HepG2 (cell line): ENCODE results near the gene HMCN2. TPM values are rescaled to one million over a fixed set of nuclear protein-coding genes. Genes with fewer than 3 reads are reported as not detected.

Experiments used
- ADNP ChIP-seq: sonication (generic); formaldehyde crosslinking; IDR thresholded peaks from 2 replicates; pipeline ENCODE4 v1.4.0; 2020; ENCODE audit warnings: missing genetic modification reagents
- AKAP8 ChIP-seq: sonication (generic); formaldehyde crosslinking; IDR thresholded peaks from 2 replicates; pipeline ENCODE4 v1.5.1; 2020; ENCODE audit warnings: mild to moderate bottlenecking, missing genetic modification reagents
- AKNA ChIP-seq: sonication (generic); formaldehyde crosslinking; IDR thresholded peaks from 2 replicates; pipeline ENCODE4 v1.4.0; 2020; ENCODE audit warnings: missing genetic modification reagents, borderline replicate concordance
- ATF7-NPFF ChIP-seq: sonication (generic); formaldehyde crosslinking; IDR thresholded peaks from 2 replicates; pipeline ENCODE4 v1.8.1; 2023; ENCODE audit warnings: mild to moderate bottlenecking, low read depth, missing genetic modification reagents, moderate library complexity
- ELF3 ChIP-seq: IDR thresholded peaks from 2 replicates; pipeline ENCODE4 v1.6.1; 2016; ENCODE audit warnings: missing genetic modification reagents, missing compliant biosample characterization
- HDAC1 ChIP-seq: sonication (generic); formaldehyde crosslinking; IDR thresholded peaks from 2 replicates; pipeline ENCODE4 v1.5.1; 2020; ENCODE audit warnings: mild to moderate bottlenecking, missing genetic modification reagents
- MYNN ChIP-seq: sonication (generic); formaldehyde crosslinking; IDR thresholded peaks from 2 replicates; pipeline ENCODE4 v1.4.0; 2020; ENCODE audit warnings: mild to moderate bottlenecking, low read depth, missing genetic modification reagents
- NFE2 ChIP-seq: sonication (generic); formaldehyde crosslinking; IDR thresholded peaks from 2 replicates; pipeline ENCODE4 v1.4.0; 2020; ENCODE audit warnings: missing genetic modification reagents
- RARA ChIP-seq: IDR thresholded peaks from 2 replicates; pipeline ENCODE4 v1.6.1; 2016; ENCODE audit warnings: missing genetic modification reagents, missing compliant biosample characterization
- RARG ChIP-seq: sonication (generic); formaldehyde crosslinking; IDR thresholded peaks from 2 replicates; pipeline ENCODE4 v1.4.0; 2020; ENCODE audit warnings: low read depth, mild to moderate bottlenecking, missing genetic modification reagents
- TAF1 ChIP-seq: sonication (generic); formaldehyde crosslinking; IDR thresholded peaks from 2 replicates; pipeline ENCODE4 v1.4.0; 2020; ENCODE audit warnings: missing genetic modification reagents
- TEAD3 ChIP-seq: optimal IDR thresholded peaks from 2 replicates; pipeline ENCODE3; 2016; ENCODE audit warnings: borderline replicate concordance
- U2AF2 ChIP-seq: fragments of 200-400 bp; formaldehyde crosslinking; IDR thresholded peaks from 2 replicates; pipeline ENCODE4 v1.6.1; 2017; ENCODE audit warnings: low read depth, mild to moderate bottlenecking, low read length
- ZFP62 ChIP-seq: sonication (generic); formaldehyde crosslinking; IDR thresholded peaks from 2 replicates; pipeline ENCODE4 v1.4.0; 2020; ENCODE audit warnings: missing genetic modification reagents
- ZNF292 ChIP-seq: sonication (generic); formaldehyde crosslinking; IDR thresholded peaks from 2 replicates; pipeline ENCODE4 v1.8.1; 2022; ENCODE audit warnings: mild to moderate bottlenecking, low read depth, missing genetic modification reagents, borderline replicate concordance
- ZSCAN30 ChIP-seq: sonication (generic); formaldehyde crosslinking; IDR thresholded peaks from 2 replicates; pipeline ENCODE4 v1.5.0; 2020; ENCODE audit warnings: mild to moderate bottlenecking, missing genetic modification reagents
- polyA plus RNA-seq, 8 experiments: library from polyadenylated mRNA; depleted of rRNA in 3 of 8; stranded (reverse) in 7 of 8; unstranded in 1 of 8; fragments of >200 nt; fragmentation: Illumina TruSeq in 4 of 8; extraction: Trizol in 4 of 8; gene quantifications; 2 replicates each; pipeline versions ENCODE4 v1.2.1 to v1.2.3, GENCODE V29; 2011 to 2016; ENCODE audit warnings: low read depth in 4 of 8, missing spikeins in 1 of 8, mixed read lengths in 1 of 8; ENCODE audit not compliant: insufficient read depth in 1 of 8
- total RNA-seq, 5 experiments: library from RNA; depleted of rRNA; stranded (reverse); fragments of >200 nt; fragmentation: Illumina TruSeq; extraction: Trizol; gene quantifications; 2 replicates each; pipeline ENCODE4 v1.2.3, GENCODE V29; 2016; ENCODE audit warnings: low read depth in 1 of 5
- TF ChIP-seq, protein P1 (sequence below): fragments of 450-650 bp; IDR thresholded peaks from 2 replicates; pipeline ENCODE4 v1.6.1; 2017; ENCODE audit warnings: mild to moderate bottlenecking

Gene HMCN2
- total and polyA plus RNA-seq, 2 of the 13 experiments (the other 11 are each of a cell fraction or from before 2014, with no cell fraction given), result 0.09 TPM; not detected in 1

DNA sequence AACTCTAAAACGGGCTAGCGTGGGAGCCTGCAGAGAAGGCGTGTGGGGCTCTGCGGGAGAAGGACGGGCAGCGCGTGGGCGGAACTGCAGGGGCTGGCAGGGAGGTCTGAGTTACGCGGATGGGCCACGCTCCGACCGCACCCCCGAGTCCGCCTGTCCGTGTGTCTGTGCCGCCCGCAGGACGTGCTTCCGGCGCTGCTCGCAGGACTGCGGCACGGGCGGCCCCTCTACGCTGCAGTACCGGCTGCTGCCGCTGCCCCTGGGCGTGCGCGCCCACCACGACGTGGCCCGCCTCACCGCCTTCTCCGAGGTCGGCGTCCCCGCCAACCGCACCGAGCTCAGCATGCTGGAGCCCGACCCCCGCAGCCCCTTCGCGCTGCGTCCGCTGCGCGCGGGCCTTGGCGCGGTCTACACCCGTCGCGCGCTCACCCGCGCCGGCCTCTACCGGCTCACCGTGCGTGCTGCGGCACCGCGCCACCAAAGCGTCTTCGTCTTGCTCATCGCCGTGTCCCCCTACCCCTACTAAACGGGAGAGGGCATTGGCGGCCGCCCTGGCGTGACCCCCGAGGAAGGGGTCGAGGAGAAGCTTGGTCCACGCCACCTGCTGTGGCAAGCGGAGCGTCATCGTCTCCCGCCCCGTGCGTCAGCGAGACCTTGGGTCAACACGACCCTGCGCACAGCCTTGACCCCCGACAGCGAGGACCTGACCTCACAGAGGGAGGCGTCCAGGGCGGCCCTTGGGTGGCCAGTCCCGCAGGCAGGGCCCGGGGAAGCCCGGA, 167.8 kb downstream of the HMCN2 start (continued):
- no peak for TF ChIP-seq AKNA (CRISPR knock-in tag)
- TF ChIP-seq RARA (CRISPR knock-in tag), result peak; percentile 84
- 0 out of 2 replicates have a peak, but pooled peaks have one; percentile 25 for TF ChIP-seq AKAP8 (CRISPR knock-in tag)
- no peak for TF ChIP-seq TEAD3 (CRISPR knock-in tag)
- peak; percentile 84 for TF ChIP-seq HDAC1 (CRISPR knock-in tag)
- TF ChIP-seq ZFP62, result no peak
- no peak for TF ChIP-seq NFE2 (CRISPR knock-in tag)
- TF ChIP-seq ADNP (CRISPR knock-in tag), result peak; percentile 33; the same call in 1 of the 2 replicates
- TF ChIP-seq ELF3 (CRISPR knock-in tag), result no peak
- no peak for TF ChIP-seq MYNN (CRISPR knock-in tag)
- no peak; the same call in 1 of the 2 replicates for TF ChIP-seq TAF1 (CRISPR knock-in tag)
- no peak for TF ChIP-seq ZSCAN30 (CRISPR knock-in tag)
- TF ChIP-seq ATF7-NPFF (CRISPR knock-in tag), result peak; percentile 89; the same call in 1 of the 2 replicates
- TF ChIP-seq RARG (CRISPR knock-in tag), result no peak
- peak; percentile 11; the same call in 1 of the 2 replicates for TF ChIP-seq ZNF292
- no peak for TF ChIP-seq U2AF2
- TF ChIP-seq, protein P1, sequence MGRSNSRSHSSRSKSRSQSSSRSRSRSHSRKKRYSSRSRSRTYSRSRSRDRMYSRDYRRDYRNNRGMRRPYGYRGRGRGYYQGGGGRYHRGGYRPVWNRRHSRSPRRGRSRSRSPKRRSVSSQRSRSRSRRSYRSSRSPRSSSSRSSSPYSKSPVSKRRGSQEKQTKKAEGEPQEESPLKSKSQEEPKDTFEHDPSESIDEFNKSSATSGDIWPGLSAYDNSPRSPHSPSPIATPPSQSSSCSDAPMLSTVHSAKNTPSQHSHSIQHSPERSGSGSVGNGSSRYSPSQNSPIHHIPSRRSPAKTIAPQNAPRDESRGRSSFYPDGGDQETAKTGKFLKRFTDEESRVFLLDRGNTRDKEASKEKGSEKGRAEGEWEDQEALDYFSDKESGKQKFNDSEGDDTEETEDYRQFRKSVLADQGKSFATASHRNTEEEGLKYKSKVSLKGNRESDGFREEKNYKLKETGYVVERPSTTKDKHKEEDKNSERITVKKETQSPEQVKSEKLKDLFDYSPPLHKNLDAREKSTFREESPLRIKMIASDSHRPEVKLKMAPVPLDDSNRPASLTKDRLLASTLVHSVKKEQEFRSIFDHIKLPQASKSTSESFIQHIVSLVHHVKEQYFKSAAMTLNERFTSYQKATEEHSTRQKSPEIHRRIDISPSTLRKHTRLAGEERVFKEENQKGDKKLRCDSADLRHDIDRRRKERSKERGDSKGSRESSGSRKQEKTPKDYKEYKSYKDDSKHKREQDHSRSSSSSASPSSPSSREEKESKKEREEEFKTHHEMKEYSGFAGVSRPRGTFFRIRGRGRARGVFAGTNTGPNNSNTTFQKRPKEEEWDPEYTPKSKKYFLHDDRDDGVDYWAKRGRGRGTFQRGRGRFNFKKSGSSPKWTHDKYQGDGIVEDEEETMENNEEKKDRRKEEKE, result no peak
